ENCODE results near the gene PRKCH. TPM values are rescaled to one million over a fixed set of nuclear protein-coding genes. Genes with fewer than 3 reads are reported as not detected.

The PRKCH gene
- total RNA-seq, 1 donor from 2014 or later = 8.1 TPM

Other genes starting within 250 kb of the PRKCH start
- gene TMEM30B, start 40.2 kb upstream of the PRKCH start, total RNA-seq = 0.16 and 0.62 TPM in 2 replicates

Measured in myocyte (in vitro differentiated cells).